CD14-positive monocyte (primary cell): ENCODE data around the gene RRP9. TPM values are rescaled to one million over a fixed set of nuclear protein-coding genes. Genes with fewer than 3 reads are reported as not detected.

Experiments
- DNase-seq, 3 donors: peaks; one replicate each; pipeline ENCODE4 v3.0.0-alpha.2; 2011 to 2022
- H2AFZ ChIP-seq: 2 replicates; pipeline ENCODE4 v1.6.0; 2012; ENCODE audit warnings: mild to moderate bottlenecking, low read depth, low read length, inconsistent platforms; ENCODE audit not compliant: insufficient read depth, poor library complexity, severe bottlenecking
- H3K27ac ChIP-seq, 2 donors: 1 replicate in 1 of 2; 2 replicates in 1 of 2; pipeline ENCODE4 v1.5.1; 2012 to 2013; ENCODE audit warnings: low read length in 2 of 2, control low read depth in 1 of 2, inconsistent platforms in 1 of 2, low read depth in 1 of 2, mild to moderate bottlenecking in 1 of 2
- H3K27me3 ChIP-seq, 2 donors: one replicate each; pipeline versions ENCODE4 v1.6.0 to v1.6.1; 2011 to 2013; ENCODE audit warnings: low read length in 2 of 2; ENCODE audit not compliant: control insufficient read depth in 2 of 2, insufficient read depth in 2 of 2
- H3K36me3 ChIP-seq, 2 donors: replicated peaks in 1 of 2; 1 replicate in 1 of 2; 2 replicates in 1 of 2; pipeline versions ENCODE4 v1.5.1 to v1.6.1; 2012 to 2013; ENCODE audit warnings: low read length in 2 of 2, control low read depth in 1 of 2, inconsistent platforms in 1 of 2, mild to moderate bottlenecking in 1 of 2; ENCODE audit not compliant: insufficient read depth in 2 of 2, control insufficient read depth in 1 of 2
- H3K4me1 ChIP-seq, 2 donors: 1 replicate in 1 of 2; 2 replicates in 1 of 2; pipeline versions ENCODE4 v1.5.1 to v1.6.1; 2012 to 2013; ENCODE audit warnings: low read length in 2 of 2, control low read depth in 1 of 2, inconsistent platforms in 1 of 2, mild to moderate bottlenecking in 1 of 2, moderate library complexity in 1 of 2; ENCODE audit not compliant: insufficient read depth in 2 of 2, control insufficient read depth in 1 of 2
- H3K4me2 ChIP-seq: replicated peaks from 2 replicates; pipeline ENCODE3; 2012; ENCODE audit warnings: low read length, moderate library complexity, mild to moderate bottlenecking; ENCODE audit not compliant: poor library complexity, severe bottlenecking; ENCODE audit errors: extremely low read depth
- H3K4me3 ChIP-seq, 3 experiments: fragments of 200-600 bp in 1 of 3; sonication (generic) in 1 of 3; replicated peaks in 1 of 3; 1 replicate in 2 of 3; 2 replicates in 1 of 3; pipeline ENCODE4 v1.5.1; 2011 to 2013; ENCODE audit warnings: low read length in 3 of 3, mild to moderate bottlenecking in 3 of 3, control low read depth in 2 of 3, low read depth in 2 of 3, inconsistent platforms in 1 of 3, moderate library complexity in 1 of 3
- H3K79me2 ChIP-seq: 2 replicates; pipeline ENCODE4 v1.6.0; 2012; ENCODE audit warnings: mild to moderate bottlenecking, control low read depth, inconsistent platforms, low read length, moderate library complexity; ENCODE audit not compliant: insufficient read depth
- H3K9ac ChIP-seq: 2 replicates; pipeline ENCODE4 v1.6.0; 2017; ENCODE audit warnings: low read length, mild to moderate bottlenecking; ENCODE audit not compliant: insufficient read depth, poor library complexity, severe bottlenecking
- H3K9me3 ChIP-seq, 2 donors: replicated peaks in 1 of 2; 1 replicate in 1 of 2; 2 replicates in 1 of 2; pipeline versions ENCODE4 v1.5.1 to v1.6.1; 2012 to 2013; ENCODE audit warnings: low read length in 2 of 2, control low read depth in 1 of 2; ENCODE audit not compliant: control insufficient read depth in 1 of 2, insufficient read depth in 1 of 2
- H4K20me1 ChIP-seq: 2 replicates; pipeline ENCODE4 v1.6.0; 2012; ENCODE audit warnings: mild to moderate bottlenecking, low read length, control low read depth, moderate library complexity; ENCODE audit not compliant: insufficient read depth
- H3K27ac Mint-ChIP-seq, 7 donors: one replicate each; pipeline ENCODE4 v1.8.0; 2020; ENCODE audit warnings: mild to moderate bottlenecking in 7 of 7, mixed read lengths in 7 of 7, moderate library complexity in 6 of 7, inconsistent platforms in 2 of 7
- H3K27me3 Mint-ChIP-seq, 3 donors: one replicate each; pipeline ENCODE4 v1.8.0; 2021 to 2022; ENCODE audit warnings: low read depth in 3 of 3, mild to moderate bottlenecking in 3 of 3, mixed read lengths in 3 of 3, moderate library complexity in 3 of 3, inconsistent platforms in 1 of 3
- H3K36me3 Mint-ChIP-seq, 2 donors: one replicate each; pipeline ENCODE4 v1.8.0; 2020; ENCODE audit warnings: mixed read lengths in 2 of 2, inconsistent platforms in 1 of 2, mild to moderate bottlenecking in 1 of 2
- H3K4me1 Mint-ChIP-seq: one replicate; pipeline ENCODE4 v1.8.0; 2020; ENCODE audit warnings: mild to moderate bottlenecking, mixed read lengths
- H3K4me3 Mint-ChIP-seq, 2 donors: one replicate each; pipeline ENCODE4 v1.8.0; 2020; ENCODE audit warnings: mild to moderate bottlenecking in 2 of 2, mixed read lengths in 2 of 2, moderate library complexity in 1 of 2
- H3K9me3 Mint-ChIP-seq, 7 donors: one replicate each; pipeline ENCODE4 v1.8.0; 2020 to 2022; ENCODE audit warnings: mixed read lengths in 7 of 7, mild to moderate bottlenecking in 6 of 7, moderate library complexity in 6 of 7, inconsistent platforms in 2 of 7
- WGBS: methylation state at CpG from one replicate; pipeline ENCODE4 v1.1.5; 2013; ENCODE audit warnings: missing lambda C conversion rate; ENCODE audit not compliant: insufficient coverage; 5-methylcytosine and 5-hydroxymethylcytosine counted together
- intact Hi-C, 2 donors: fragments of 100-400 bp; cut with micrococcal nuclease; formaldehyde crosslinking; loops; one replicate each; pipeline versions ENCODE4 v1.15.0 to v1.15.1; 2023
- polyA plus RNA-seq, 3 donors: library from polyadenylated mRNA; depleted of rRNA in 1 of 3; unstranded in 2 of 3; stranded (reverse) in 1 of 3; fragments of 300-500 nt in 2 of 3; fragments of >200 nt in 1 of 3; fragmentation: Illumina TruSeq in 2 of 3; gene quantifications; 1 replicate in 2 of 3; 2 replicates in 1 of 3; pipeline ENCODE4 v1.2.3, GENCODE V29; 2012 to 2021
- TF ChIP-seq, protein P1 (sequence below): fragments of 200-600 bp; IDR thresholded peaks from one replicate; pipeline ENCODE4 v1.8.0; 2022; ENCODE audit warnings: antibody characterized with exemption, mild to moderate bottlenecking

RRP9 gene
- polyA plus RNA-seq, 3 donors: 6.7 to 10.4 (median 9.9) TPM

DNA sequence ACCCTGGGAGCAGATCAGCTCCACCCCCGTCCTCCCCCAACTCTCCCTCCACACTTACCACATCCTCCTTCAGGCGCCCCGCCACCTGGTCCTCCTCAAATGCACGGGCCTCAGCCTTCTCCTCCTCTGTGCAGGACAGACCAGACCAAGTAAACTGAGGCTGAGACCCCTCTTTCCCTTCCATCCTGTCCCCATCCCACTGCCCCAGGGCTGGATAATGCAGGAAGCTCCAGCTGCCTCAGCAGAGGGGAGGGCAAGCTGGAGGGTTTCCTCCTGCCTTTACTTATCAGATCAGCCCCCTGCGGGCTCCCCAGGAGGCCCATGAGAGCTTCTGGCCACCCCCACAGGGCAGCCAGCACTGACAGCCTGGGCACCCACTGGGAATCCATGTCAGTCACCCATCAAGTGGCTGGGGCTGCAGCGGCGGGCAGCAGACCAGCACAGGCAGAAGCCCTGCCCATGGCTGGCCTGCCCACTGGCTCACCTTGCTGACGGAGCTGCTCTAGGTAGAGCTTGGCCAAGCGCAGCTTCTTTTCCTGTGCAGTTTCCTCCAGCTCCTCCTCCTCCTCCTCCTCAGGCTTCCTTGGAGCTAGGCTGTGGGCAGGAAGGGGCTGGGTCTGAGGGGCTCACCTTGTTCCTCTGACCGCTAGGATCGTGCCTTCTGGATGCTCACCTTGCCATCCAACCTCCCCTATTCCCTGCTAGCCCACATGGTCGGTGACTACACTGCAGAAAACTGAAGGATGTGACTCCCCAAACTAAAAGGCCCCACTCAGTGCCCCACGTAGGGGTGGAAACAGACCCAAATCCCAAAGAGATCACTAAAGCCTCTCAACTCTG, 3.9 kb downstream of the RRP9 start:
- Mint-ChIP-seq H3K36me3 (peaks cover 59 to 62% of the 10 kb centered on the region in 2 donors), H3K9me3 (peaks cover 0 to 2% (median 0%) of the 10 kb centered on the region in 7 donors), H3K4me3 (no peak overlapping the region), H3K27ac (peak overlapping the region in 1 of 7 donors; percentile 40), H3K27me3 (no peaks in the 10 kb centered on the region), H3K4me1 (peaks cover 24% of the 10 kb centered on the region)
- Histone ChIP-seq H3K4me3 (no peak overlapping the region), H3K79me2 (peaks cover 19% of the 10 kb centered on the region), H3K36me3 (peaks cover 47 to 66% of the 10 kb centered on the region in 2 donors), H2AFZ (no peak overlapping the region), H3K9me3 (no peaks in the 10 kb centered on the region), H3K4me1 (peaks cover 18 to 20% of the 10 kb centered on the region in 2 donors), H3K9ac (no peak overlapping the region), H3K4me2 (no peak overlapping the region), H3K27ac (no peak overlapping the region), H4K20me1 (no peaks in the 10 kb centered on the region), H3K27me3 (no peaks in the 10 kb centered on the region)
- WGBS: 100% methylated on average over 4 of the region's 13 CpGs
- intact Hi-C loops: loop anchor here in 1 of 2 donors (5.0 kb wide), 1 partner anchor 184 kb away; no protein-coding TSS in a partner anchor
- TF ChIP-seq, protein P1, sequence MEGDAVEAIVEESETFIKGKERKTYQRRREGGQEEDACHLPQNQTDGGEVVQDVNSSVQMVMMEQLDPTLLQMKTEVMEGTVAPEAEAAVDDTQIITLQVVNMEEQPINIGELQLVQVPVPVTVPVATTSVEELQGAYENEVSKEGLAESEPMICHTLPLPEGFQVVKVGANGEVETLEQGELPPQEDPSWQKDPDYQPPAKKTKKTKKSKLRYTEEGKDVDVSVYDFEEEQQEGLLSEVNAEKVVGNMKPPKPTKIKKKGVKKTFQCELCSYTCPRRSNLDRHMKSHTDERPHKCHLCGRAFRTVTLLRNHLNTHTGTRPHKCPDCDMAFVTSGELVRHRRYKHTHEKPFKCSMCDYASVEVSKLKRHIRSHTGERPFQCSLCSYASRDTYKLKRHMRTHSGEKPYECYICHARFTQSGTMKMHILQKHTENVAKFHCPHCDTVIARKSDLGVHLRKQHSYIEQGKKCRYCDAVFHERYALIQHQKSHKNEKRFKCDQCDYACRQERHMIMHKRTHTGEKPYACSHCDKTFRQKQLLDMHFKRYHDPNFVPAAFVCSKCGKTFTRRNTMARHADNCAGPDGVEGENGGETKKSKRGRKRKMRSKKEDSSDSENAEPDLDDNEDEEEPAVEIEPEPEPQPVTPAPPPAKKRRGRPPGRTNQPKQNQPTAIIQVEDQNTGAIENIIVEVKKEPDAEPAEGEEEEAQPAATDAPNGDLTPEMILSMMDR: no peak
- peak in 1 of 3 donors; percentile 3 for DNase-seq

DNA sequence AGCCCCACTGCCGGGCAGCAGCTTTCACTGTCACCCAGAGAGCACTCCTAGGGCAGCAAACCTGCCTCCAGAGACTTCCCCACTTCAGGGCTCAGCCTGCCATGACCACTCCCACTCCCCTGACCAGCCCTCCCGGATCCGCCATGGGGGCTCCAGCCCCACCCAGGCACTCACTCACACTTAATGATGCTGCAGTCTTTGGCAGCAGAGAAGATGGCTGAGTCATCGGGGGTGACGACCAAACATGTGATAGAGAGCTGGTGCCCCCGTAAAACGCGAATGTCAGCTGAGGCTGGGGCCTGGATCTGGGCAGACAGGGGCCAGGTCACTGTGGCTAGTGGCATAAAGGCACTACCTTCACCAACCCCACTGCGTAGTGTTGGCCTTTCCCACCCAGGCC, 4.7 kb downstream of the RRP9 start:
- H3K79me2 ChIP-seq: peaks cover 19% of the 10 kb centered on the region
- peaks cover 11 to 12% of the 10 kb centered on the region in 2 donors for H3K4me1 ChIP-seq
- H3K27me3 ChIP-seq: no peaks in the 10 kb centered on the region
- H2AFZ ChIP-seq: no peak overlapping the region
- Mint-ChIP-seq H3K4me1 (peaks cover 17% of the 10 kb centered on the region), H3K27me3 (peaks cover 0 to 2% (median 0%) of the 10 kb centered on the region in 3 donors), H3K27ac (no peak overlapping the region), H3K4me3 (no peak overlapping the region), H3K36me3 (peaks cover 64 to 66% of the 10 kb centered on the region in 2 donors), H3K9me3 (peaks cover 0 to 2% (median 0%) of the 10 kb centered on the region in 7 donors)
- intact Hi-C loops: loop anchor here in 1 of 2 donors (5.0 kb wide), 1 partner anchor 185 kb away; no protein-coding TSS in a partner anchor
- H3K9ac ChIP-seq: no peak overlapping the region
- no peak overlapping the region for H3K4me2 ChIP-seq
- no peaks in the 10 kb centered on the region for H3K9me3 ChIP-seq
- no peak overlapping the region for H3K27ac ChIP-seq
- H3K4me3 ChIP-seq: no peak overlapping the region
- TF ChIP-seq, protein P1: no peak
- no peaks in the 10 kb centered on the region for H4K20me1 ChIP-seq
- DNase-seq: no peak
- 97% methylated on average over 6 of the region's 9 CpGs for WGBS
- peaks cover 50 to 72% of the 10 kb centered on the region in 2 donors for H3K36me3 ChIP-seq
